OCI-LY1 (cell line): ENCODE data around the gene NAV2.

Experiments used
- H2AFZ ChIP-seq: fragments of 200-600 bp; sonication (generic), shearing (Covaris generic); 2 replicates; pipeline ENCODE4 v1.6.0; 2014; ENCODE audit warnings: antibody characterized with exemption, mild to moderate bottlenecking, low read length
- H3F3A ChIP-seq: fragments of 200-600 bp; sonication (generic), shearing (Covaris generic); 2 replicates; pipeline ENCODE4 v1.6.0; 2014; ENCODE audit warnings: mild to moderate bottlenecking, antibody characterized with exemption, low read length, moderate library complexity; ENCODE audit not compliant: insufficient read depth
- H3K27ac ChIP-seq: fragments of 200-600 bp; sonication (generic); 2 replicates; pipeline ENCODE4 v1.5.1; 2014; ENCODE audit warnings: low read length, mixed run types, mild to moderate bottlenecking, low read depth; ENCODE audit not compliant: poor library complexity, severe bottlenecking
- H3K27me3 ChIP-seq: fragments of 200-600 bp; sonication (generic); 2 replicates; pipeline ENCODE4 v1.6.0; 2014; ENCODE audit warnings: antibody characterized with exemption, mild to moderate bottlenecking, low read length, moderate library complexity; ENCODE audit not compliant: insufficient read depth
- H3K36me3 ChIP-seq: fragments of 200-600 bp; sonication (generic); 2 replicates; pipeline ENCODE4 v1.6.1; 2014; ENCODE audit warnings: mild to moderate bottlenecking, antibody characterized with exemption, low read length, moderate library complexity, mixed read lengths; ENCODE audit not compliant: insufficient read depth
- H3K4me1 ChIP-seq: fragments of 200-600 bp; sonication (generic); 2 replicates; pipeline ENCODE4 v1.5.1; 2014; ENCODE audit warnings: mild to moderate bottlenecking, low read length, moderate library complexity; ENCODE audit not compliant: insufficient read depth, severe bottlenecking
- H3K4me2 ChIP-seq: fragments of 200-600 bp; sonication (generic), shearing (Covaris generic); 2 replicates; pipeline ENCODE4 v1.6.1; 2014; ENCODE audit warnings: low read length
- H3K4me3 ChIP-seq: fragments of 200-600 bp; sonication (generic); 2 replicates; pipeline ENCODE4 v1.5.1; 2014; ENCODE audit warnings: low read length, low read depth, mild to moderate bottlenecking, mixed read lengths; ENCODE audit not compliant: poor library complexity, severe bottlenecking
- H3K79me2 ChIP-seq: fragments of 200-600 bp; shearing (Covaris generic); 2 replicates; pipeline ENCODE4 v1.6.1; 2016; ENCODE audit warnings: mixed run types, low read length, mixed read lengths; ENCODE audit not compliant: insufficient read depth
- H3K9ac ChIP-seq: fragments of 200-600 bp; sonication (generic), shearing (Covaris generic); 2 replicates; pipeline ENCODE4 v1.6.1; 2014; ENCODE audit warnings: mild to moderate bottlenecking, low read length, mixed read lengths
- H3K9me2 ChIP-seq: fragments of 200-600 bp; sonication (generic), shearing (Covaris generic); 2 replicates; pipeline ENCODE4 v1.6.1; 2014; ENCODE audit warnings: low read depth, mild to moderate bottlenecking, low read length, mixed read lengths
- H3K9me3 ChIP-seq: fragments of 200-600 bp; shearing (Covaris generic); 2 replicates; pipeline ENCODE4 v1.6.1; 2014; ENCODE audit warnings: low read length, mixed read lengths
- H4K20me1 ChIP-seq: fragments of 200-600 bp; sonication (generic), shearing (Covaris generic); 2 replicates; pipeline ENCODE4 v1.6.0; 2016; ENCODE audit warnings: mild to moderate bottlenecking, low read length; ENCODE audit not compliant: insufficient read depth
- CTCF ChIP-seq: fragments of 200-600 bp; sonication (generic), shearing (Covaris generic); IDR thresholded peaks from 2 replicates; pipeline ENCODE4 v1.5.1; 2017; ENCODE audit warnings: mild to moderate bottlenecking, antibody characterized with exemption, low read length, moderate library complexity, mixed read lengths
- EZH2 ChIP-seq: fragments of 200-600 bp; sonication (generic), shearing (Covaris generic); IDR thresholded peaks from 2 replicates; pipeline ENCODE4 v1.8.0; 2017; ENCODE audit warnings: borderline replicate concordance, mixed run types, mild to moderate bottlenecking, antibody characterized with exemption, low read length, moderate library complexity, mixed read lengths

NAV2 gene

GRCh38 chr11:20112291-20113148 is 399.9 kb downstream of the NAV2 start:
- Histone ChIP-seq H2AFZ (no peak overlapping the region), H3K4me3 (no peak overlapping the region), H3K27me3 (no peaks in the 10 kb centered on the region), H3K9me3 (no peaks in the 10 kb centered on the region), H3F3A (no peaks in the 10 kb centered on the region), H3K79me2 (no peaks in the 10 kb centered on the region), H3K4me1 (no peaks in the 10 kb centered on the region), H3K9ac (no peak overlapping the region), H3K9me2 (no peaks in the 10 kb centered on the region), H4K20me1 (no peaks in the 10 kb centered on the region), H3K27ac (no peak overlapping the region), H3K4me2 (no peak overlapping the region), H3K36me3 (no peaks in the 10 kb centered on the region)
- TF ChIP-seq EZH2: no peak
- TF ChIP-seq CTCF: no peak

DNA sequence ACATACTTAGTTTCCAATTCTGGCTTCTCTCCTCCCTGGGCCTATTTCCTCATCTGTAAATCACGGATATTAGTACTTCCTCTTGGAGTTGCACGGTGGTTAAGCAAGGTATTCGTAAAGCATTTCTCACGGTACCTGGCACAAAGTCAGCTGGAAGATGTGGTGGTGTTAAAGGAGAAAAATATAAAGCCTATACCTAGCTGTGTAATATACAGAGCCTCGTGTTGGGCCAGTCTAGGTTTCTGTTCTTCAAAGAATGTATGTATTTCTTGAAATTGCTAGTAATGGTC is 400.5 kb downstream of the NAV2 start:
- Histone ChIP-seq H3K9me2 (no peaks in the 10 kb centered on the region), H2AFZ (no peak overlapping the region), H3K9me3 (no peaks in the 10 kb centered on the region), H3K4me3 (no peak overlapping the region), H3K27ac (no peak overlapping the region), H3K4me2 (no peak overlapping the region), H4K20me1 (no peaks in the 10 kb centered on the region), H3K36me3 (no peaks in the 10 kb centered on the region), H3K9ac (no peak overlapping the region), H3K27me3 (no peaks in the 10 kb centered on the region), H3K4me1 (no peaks in the 10 kb centered on the region), H3K79me2 (no peaks in the 10 kb centered on the region), H3F3A (no peaks in the 10 kb centered on the region)
- TF ChIP-seq EZH2: no peak
- TF ChIP-seq CTCF: no peak

- Histone ChIP-seq H3K9ac (no peak overlapping the region), H3K9me3 (no peaks in the 10 kb centered on the region), H3K4me1 (no peaks in the 10 kb centered on the region), H3K27ac (no peak overlapping the region), H3K9me2 (no peaks in the 10 kb centered on the region), H3K36me3 (no peaks in the 10 kb centered on the region), H3F3A (no peaks in the 10 kb centered on the region), H2AFZ (no peak overlapping the region), H3K79me2 (no peaks in the 10 kb centered on the region), H3K4me2 (no peak overlapping the region), H4K20me1 (no peaks in the 10 kb centered on the region), H3K4me3 (no peak overlapping the region), H3K27me3 (0 out of 2 replicates have a peak, but pooled peaks cover 4% of the 10 kb centered on the region)
- no peak for TF ChIP-seq CTCF
- TF ChIP-seq EZH2: no peak
Measured at GRCh38 chr11:20114588-20114987, 402.0 kb downstream of the NAV2 start.
